Measurements from ENCODE around the gene CASZ1. TPM values are rescaled to one million over a fixed set of nuclear protein-coding genes. Genes with fewer than 3 reads are reported as not detected.

The CASZ1 gene
- total RNA-seq, 1 donor = 0.09 TPM

DNA sequence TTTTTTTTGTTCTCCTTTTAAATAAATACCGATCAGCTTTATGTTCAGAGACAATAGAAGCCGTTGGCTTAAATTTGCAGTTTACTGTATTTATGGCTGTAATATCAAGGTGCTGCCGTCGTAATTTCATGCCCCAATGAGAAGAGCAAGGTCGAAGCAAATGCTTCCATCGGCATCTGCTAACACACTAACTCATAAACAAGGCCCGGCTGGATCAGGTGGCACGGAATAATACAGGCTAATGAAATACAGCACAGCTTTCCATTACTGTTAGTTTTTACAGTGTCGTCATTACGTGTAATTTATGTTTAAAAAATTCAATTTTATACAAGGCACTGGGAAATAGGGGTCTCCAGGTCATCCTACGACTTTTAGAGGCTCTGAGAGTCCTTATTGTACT lies 202.7 kb downstream of the CASZ1 start:
- TF ChIP-seq, protein P1, sequence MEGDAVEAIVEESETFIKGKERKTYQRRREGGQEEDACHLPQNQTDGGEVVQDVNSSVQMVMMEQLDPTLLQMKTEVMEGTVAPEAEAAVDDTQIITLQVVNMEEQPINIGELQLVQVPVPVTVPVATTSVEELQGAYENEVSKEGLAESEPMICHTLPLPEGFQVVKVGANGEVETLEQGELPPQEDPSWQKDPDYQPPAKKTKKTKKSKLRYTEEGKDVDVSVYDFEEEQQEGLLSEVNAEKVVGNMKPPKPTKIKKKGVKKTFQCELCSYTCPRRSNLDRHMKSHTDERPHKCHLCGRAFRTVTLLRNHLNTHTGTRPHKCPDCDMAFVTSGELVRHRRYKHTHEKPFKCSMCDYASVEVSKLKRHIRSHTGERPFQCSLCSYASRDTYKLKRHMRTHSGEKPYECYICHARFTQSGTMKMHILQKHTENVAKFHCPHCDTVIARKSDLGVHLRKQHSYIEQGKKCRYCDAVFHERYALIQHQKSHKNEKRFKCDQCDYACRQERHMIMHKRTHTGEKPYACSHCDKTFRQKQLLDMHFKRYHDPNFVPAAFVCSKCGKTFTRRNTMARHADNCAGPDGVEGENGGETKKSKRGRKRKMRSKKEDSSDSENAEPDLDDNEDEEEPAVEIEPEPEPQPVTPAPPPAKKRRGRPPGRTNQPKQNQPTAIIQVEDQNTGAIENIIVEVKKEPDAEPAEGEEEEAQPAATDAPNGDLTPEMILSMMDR (IDR thresholded peaks at IDR 0.05; ENCODE audit: insufficient read depth, low read length) = no peak
- no peak for DNase-seq (ENCODE audit: low read depth)

DNA sequence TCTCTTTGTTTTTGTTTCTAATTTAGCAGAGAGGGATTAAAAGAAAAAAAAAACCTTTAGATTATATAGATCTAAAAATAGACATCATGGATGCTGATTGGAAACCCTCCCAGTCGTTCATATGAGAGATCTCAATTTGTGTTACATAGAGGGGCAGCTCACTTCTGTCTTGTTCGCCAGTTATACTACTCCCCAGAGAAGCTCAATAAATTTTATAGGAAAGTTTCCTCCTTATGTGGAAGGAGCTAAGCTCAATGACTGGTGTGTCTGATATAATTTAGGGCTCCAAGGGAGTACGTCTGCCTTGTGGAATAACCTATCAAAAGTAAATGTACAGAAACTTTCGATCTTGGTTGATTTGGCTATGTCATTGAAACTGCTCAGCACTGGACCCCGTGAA lies 204.1 kb downstream of the CASZ1 start:
- TF ChIP-seq, protein P1 (IDR thresholded peaks at IDR 0.05; ENCODE audit: insufficient read depth, low read length) = no peak
- no peak for DNase-seq (ENCODE audit: low read depth)
- H3K4me3 ChIP-seq (ENCODE audit: low read depth, low read length) = no peak overlapping the region

More for the DNA sequence above, 202.7 kb downstream of the CASZ1 start:
- no peak overlapping the region for H3K4me3 ChIP-seq (ENCODE audit: low read depth, low read length)

DNA sequence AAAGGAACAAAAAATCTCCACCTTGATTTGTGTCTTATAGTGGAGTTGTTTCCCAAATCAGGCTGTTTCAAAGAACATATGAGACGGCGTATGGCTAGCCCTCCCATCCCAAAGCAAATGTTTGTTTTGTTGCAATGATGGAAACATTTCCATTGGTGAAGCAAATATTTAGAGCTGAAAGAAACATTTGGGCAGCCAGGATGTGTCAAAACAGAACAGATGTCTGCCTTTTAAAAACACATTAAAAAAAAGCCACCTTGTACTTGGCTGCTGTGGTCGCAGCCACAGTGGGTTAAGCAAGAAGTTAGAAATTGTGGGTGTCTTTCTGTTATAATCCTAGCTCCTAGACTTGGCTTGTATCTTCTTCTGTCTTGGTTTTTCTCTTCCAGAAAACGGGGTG lies 205.4 kb downstream of the CASZ1 start:
- DNase-seq (ENCODE audit: low read depth) = no peak
- no peak overlapping the region for H3K4me3 ChIP-seq (ENCODE audit: low read depth, low read length)
- TF ChIP-seq, protein P1 (IDR thresholded peaks at IDR 0.05; ENCODE audit: insufficient read depth, low read length) = no peak

DNA sequence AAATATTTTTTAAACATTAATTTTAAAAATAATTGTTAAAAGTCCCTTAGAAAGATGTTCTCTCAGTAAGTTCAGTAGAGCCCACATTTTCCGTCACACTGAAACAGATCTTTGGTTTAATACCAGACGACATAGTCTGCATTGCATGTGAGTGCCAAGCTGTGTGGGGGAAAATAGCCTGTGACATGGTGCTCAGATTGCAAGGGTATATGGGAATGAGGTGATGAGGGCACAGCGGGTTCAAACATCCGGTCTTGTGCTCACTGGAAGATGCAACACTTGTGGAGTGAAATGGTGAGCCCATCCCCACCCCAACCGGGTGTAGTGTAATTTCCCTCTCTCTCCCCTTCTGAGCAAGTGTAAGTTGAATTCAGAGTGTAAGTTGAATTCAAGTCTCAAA lies 207.4 kb downstream of the CASZ1 start:
- DNase-seq (ENCODE audit: low read depth) = no peak
- no peak overlapping the region for H3K4me3 ChIP-seq (ENCODE audit: low read depth, low read length)
- TF ChIP-seq, protein P1 (IDR thresholded peaks at IDR 0.05; ENCODE audit: insufficient read depth, low read length) = no peak

DNA sequence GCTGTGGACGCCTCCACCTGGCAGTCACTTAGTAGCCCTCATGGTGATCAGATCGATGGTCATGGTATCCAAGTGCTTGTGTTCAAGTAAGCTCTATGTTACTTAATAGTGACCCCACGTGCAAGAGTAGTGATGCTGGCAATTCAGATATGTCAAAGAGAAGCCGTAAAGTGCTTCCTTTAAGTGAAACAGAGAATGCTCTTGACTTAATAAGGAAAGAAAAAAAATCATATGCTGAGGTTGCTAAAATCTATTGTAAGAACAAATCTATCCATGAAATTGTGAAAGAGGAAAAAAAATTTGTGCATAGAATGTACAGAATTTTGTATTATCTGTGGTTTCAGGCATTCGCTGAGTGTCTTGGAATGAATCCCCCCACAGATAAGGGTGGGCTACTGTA lies 207.8 kb downstream of the CASZ1 start:
- no peak for DNase-seq (ENCODE audit: low read depth)
- TF ChIP-seq, protein P1 (IDR thresholded peaks at IDR 0.05; ENCODE audit: insufficient read depth, low read length) = no peak
- H3K4me3 ChIP-seq (ENCODE audit: low read depth, low read length) = no peak overlapping the region

Small RNA genes lying within 50 kb of the gene (small RNA-seq; reads per million reads assigned to genes)
- not detected for gene RN7SL614P

Other genes starting within 250 kb of the CASZ1 start
- 66.1 and 161 TPM in 2 replicates for gene TARDBP, start 216.0 kb upstream of the CASZ1 start, total RNA-seq (ENCODE audit: low replicate concordance)